Liver (tissue), 9 donors: ENCODE results near the gene ARL4A. TPM values are rescaled to one million over a fixed set of nuclear protein-coding genes. Genes with fewer than 3 reads are reported as not detected.
"Not testable (repeated sequence)": the region's sequence is repeated elsewhere in the genome, so short reads cannot be mapped to it uniquely, and the experiment has no call there.

Experiments
- DNase-seq: peaks from one replicate; pipeline ENCODE4 v3.0.0-alpha.2; 2017; ENCODE audit warnings: low spot score
- H3K27ac ChIP-seq, 2 donors: one replicate each; pipeline ENCODE4 v1.7.0; 2013; ENCODE audit warnings: inconsistent platforms in 2 of 2, low read length in 2 of 2, control low read depth in 1 of 2, low read depth in 1 of 2, mild to moderate bottlenecking in 1 of 2
- H3K27me3 ChIP-seq, 4 donors: one replicate each; pipeline versions ENCODE4 v1.6.1 to v1.7.0; 2013; ENCODE audit warnings: low read length in 3 of 4, inconsistent platforms in 1 of 4, mild to moderate bottlenecking in 1 of 4, moderate library complexity in 1 of 4; ENCODE audit not compliant: control insufficient read depth in 4 of 4, insufficient read depth in 4 of 4
- H3K36me3 ChIP-seq, 4 donors: one replicate each; pipeline versions ENCODE4 v1.6.1 to v1.7.0; 2013; ENCODE audit warnings: low read length in 3 of 4, mild to moderate bottlenecking in 3 of 4, low read depth in 1 of 4, moderate library complexity in 1 of 4; ENCODE audit not compliant: control insufficient read depth in 4 of 4, insufficient read depth in 3 of 4
- H3K4me1 ChIP-seq, 4 donors: one replicate each; pipeline versions ENCODE4 v1.6.1 to v1.7.0; 2013; ENCODE audit warnings: low read length in 3 of 4, mild to moderate bottlenecking in 3 of 4, moderate library complexity in 1 of 4; ENCODE audit not compliant: control insufficient read depth in 4 of 4, insufficient read depth in 4 of 4
- H3K4me3 ChIP-seq, 3 donors: one replicate each; pipeline versions ENCODE4 v1.6.1 to v1.7.0; 2013; ENCODE audit warnings: low read length in 3 of 3, control low read depth in 1 of 3, low read depth in 1 of 3, mild to moderate bottlenecking in 1 of 3
- H3K9ac ChIP-seq, 2 donors: one replicate each; pipeline ENCODE4 v1.7.0; 2013; ENCODE audit warnings: low read length in 2 of 2, mild to moderate bottlenecking in 2 of 2, moderate library complexity in 2 of 2, control low read depth in 1 of 2, low read depth in 1 of 2
- H3K9me3 ChIP-seq, 4 donors: one replicate each; pipeline versions ENCODE4 v1.6.1 to v1.7.0; 2013; ENCODE audit warnings: low read length in 3 of 4; ENCODE audit not compliant: control insufficient read depth in 4 of 4
- CTCF ChIP-seq: fragments of 150-350 bp; IDR thresholded peaks from 2 replicates; pipeline ENCODE4 v1.5.1; 2017; ENCODE audit warnings: improper control_type of control experiment, low read depth, low read length; ENCODE audit not compliant: missing input control
- EGR1 ChIP-seq, 2 donors: IDR thresholded peaks; 2 replicates each; pipeline ENCODE4 v1.6.1; 2016 to 2018; ENCODE audit warnings: antibody characterized with exemption in 2 of 2, low read depth in 2 of 2
- FOXA1 ChIP-seq: IDR thresholded peaks from 2 replicates; pipeline ENCODE4 v1.6.1; 2016; ENCODE audit warnings: antibody characterized with exemption
- FOXA2 ChIP-seq: IDR thresholded peaks from 2 replicates; pipeline ENCODE4 v1.6.1; 2016; ENCODE audit warnings: antibody characterized with exemption
- GABPA ChIP-seq, 2 donors: IDR thresholded peaks in 1 of 2; conservative IDR thresholded peaks in 1 of 2; 2 replicates each; pipeline ENCODE4 v1.6.1; 2016; ENCODE audit warnings: antibody characterized with exemption in 2 of 2, mild to moderate bottlenecking in 1 of 2, moderate library complexity in 1 of 2
- HNF4A ChIP-seq, 2 donors: conservative IDR thresholded peaks; 2 replicates each; pipeline ENCODE4 v1.6.1; 2016; ENCODE audit warnings: antibody characterized with exemption in 2 of 2, mild to moderate bottlenecking in 2 of 2
- HNF4G ChIP-seq: IDR thresholded peaks from 2 replicates; pipeline ENCODE4 v1.6.1; 2016; ENCODE audit warnings: antibody characterized with exemption
- JUND ChIP-seq, 2 donors: IDR thresholded peaks; 2 replicates each; pipeline ENCODE4 v1.6.1; 2016; ENCODE audit warnings: antibody characterized with exemption in 2 of 2
- NR2F2 ChIP-seq: IDR thresholded peaks from 2 replicates; pipeline ENCODE4 v1.6.1; 2016; ENCODE audit warnings: antibody characterized with exemption
- RAD21 ChIP-seq, 2 donors: IDR thresholded peaks; 2 replicates each; pipeline ENCODE4 v1.6.1; 2016; ENCODE audit warnings: antibody characterized with exemption in 2 of 2, mild to moderate bottlenecking in 2 of 2
- RXRA ChIP-seq, 2 donors: IDR thresholded peaks; 2 replicates each; pipeline ENCODE4 v1.6.1; 2017 to 2018; ENCODE audit warnings: antibody characterized with exemption in 2 of 2, mild to moderate bottlenecking in 1 of 2
- SP1 ChIP-seq: IDR thresholded peaks from 2 replicates; pipeline ENCODE4 v1.6.1; 2018; ENCODE audit warnings: antibody characterized with exemption, mild to moderate bottlenecking
- TAF1 ChIP-seq: conservative IDR thresholded peaks from 2 replicates; pipeline ENCODE4 v1.6.1; 2016; ENCODE audit warnings: antibody characterized with exemption, mild to moderate bottlenecking
- YY1 ChIP-seq: IDR thresholded peaks from 2 replicates; pipeline ENCODE4 v1.6.1; 2016; ENCODE audit warnings: antibody characterized with exemption, mild to moderate bottlenecking
- WGBS: extraction: QIAGEN DNeasy Blood & Tissue Kit; methylation state at CpG from one replicate; pipeline ENCODE4 v1.1.7; 2013; 5-methylcytosine and 5-hydroxymethylcytosine counted together
- polyA plus RNA-seq, 2 donors: library from polyadenylated mRNA; stranded (reverse) in 1 of 2; unstranded in 1 of 2; fragments of 200-250 nt in 1 of 2; fragments of >200 nt in 1 of 2; fragmentation: Nextera tagmentation in 1 of 2; extraction: Ambion mirVana in 1 of 2; gene quantifications; one replicate each; pipeline versions ENCODE4 v1.2.1 to v1.2.3, GENCODE V29; 2013 to 2015
- total RNA-seq, 2 donors: library from RNA; depleted of rRNA; stranded (reverse); fragments of >200 nt; gene quantifications; one replicate each; pipeline ENCODE4 v1.2.3, GENCODE V29; 2014
- TF ChIP-seq, protein P1 (sequence below): IDR thresholded peaks from 2 replicates; pipeline ENCODE4 v1.6.1; 2016; ENCODE audit warnings: antibody characterized with exemption
- TF ChIP-seq, protein P2 (sequence below): IDR thresholded peaks from 2 replicates; pipeline ENCODE4 v1.6.1; 2016; ENCODE audit warnings: antibody characterized with exemption, mild to moderate bottlenecking
- TF ChIP-seq, protein P3 (sequence below): IDR thresholded peaks from 2 replicates; pipeline ENCODE4 v1.6.1; 2016; ENCODE audit warnings: antibody characterized with exemption
- donor health status: healthy.
- donor health status: healthy.
- donor health status: healthy.
- donor health status: healthy.
- donor health status: healthy.

Gene ARL4A
- total and polyA plus RNA-seq, 4 donors = 7.5 to 77.3 (median 16.0) TPM

GRCh38 chr7:12643001-12643643 is 44.3 kb upstream of the ARL4A start (continued):
- no peak for TF ChIP-seq EGR1 (IDR thresholded peaks at IDR 0.05; ENCODE audit: low read depth in 2 of 2)
- no peak for TF ChIP-seq HNF4A (conservative IDR thresholded peaks at IDR 0.05)
- no peak for TF ChIP-seq HNF4G
- no peak for TF ChIP-seq FOXA2

- Histone ChIP-seq H3K4me3 (no peak overlapping the region), H3K9ac (no peak overlapping the region)
- 87% methylated on average over 5 of the region's 5 CpGs for WGBS
These were observed 43.8 kb upstream of the ARL4A start for GRCh38 chr7:12643644-12644043.

DNA sequence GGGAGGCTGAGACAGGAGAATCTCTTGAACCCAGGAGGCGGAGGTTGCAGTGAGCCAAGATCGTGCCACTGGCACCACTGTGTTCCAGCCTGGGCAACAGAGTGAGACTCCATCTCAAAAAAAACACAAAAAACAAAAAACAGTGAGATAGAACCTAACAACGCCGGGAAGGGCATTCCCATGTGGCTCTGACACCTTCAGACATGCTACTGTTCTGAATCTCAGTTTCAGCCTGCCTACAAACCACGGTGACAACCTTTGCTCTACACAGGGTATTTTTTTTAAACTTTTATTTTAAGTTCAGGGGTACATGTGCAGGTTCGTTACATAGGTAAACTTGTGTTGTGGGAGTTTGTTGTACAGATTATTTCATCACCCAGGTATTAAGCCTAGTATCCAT is 42.2 kb upstream of the ARL4A start:
- not testable (repeated sequence) for H3K4me3 ChIP-seq, H3K9ac ChIP-seq, H3K27me3 ChIP-seq, H3K9me3 ChIP-seq, H3K27ac ChIP-seq, H3K4me1 ChIP-seq, H3K36me3 ChIP-seq, DNase-seq
- 74% methylated on average over 6 of the region's 6 CpGs for WGBS

More at GRCh38 chr7:12643644-12644043, 43.8 kb upstream of the ARL4A start:
- no peaks in the 10 kb centered on the region for H3K36me3 ChIP-seq
- no peaks in the 10 kb centered on the region for H3K4me1 ChIP-seq
- DNase-seq = no peak
- no peaks in the 10 kb centered on the region for H3K9me3 ChIP-seq
- no peaks in the 10 kb centered on the region for H3K27me3 ChIP-seq
- no peak for TF ChIP-seq SP1
- TF ChIP-seq, protein P1, sequence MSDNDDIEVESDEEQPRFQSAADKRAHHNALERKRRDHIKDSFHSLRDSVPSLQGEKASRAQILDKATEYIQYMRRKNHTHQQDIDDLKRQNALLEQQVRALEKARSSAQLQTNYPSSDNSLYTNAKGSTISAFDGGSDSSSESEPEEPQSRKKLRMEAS = no peak
- no peak for TF ChIP-seq NR2F2
- no peak for TF ChIP-seq JUND (IDR thresholded peaks at IDR 0.05)
- no peak for TF ChIP-seq FOXA2
- TF ChIP-seq FOXA1 = no peak
- TF ChIP-seq CTCF = no peak
- TF ChIP-seq, protein P2, sequence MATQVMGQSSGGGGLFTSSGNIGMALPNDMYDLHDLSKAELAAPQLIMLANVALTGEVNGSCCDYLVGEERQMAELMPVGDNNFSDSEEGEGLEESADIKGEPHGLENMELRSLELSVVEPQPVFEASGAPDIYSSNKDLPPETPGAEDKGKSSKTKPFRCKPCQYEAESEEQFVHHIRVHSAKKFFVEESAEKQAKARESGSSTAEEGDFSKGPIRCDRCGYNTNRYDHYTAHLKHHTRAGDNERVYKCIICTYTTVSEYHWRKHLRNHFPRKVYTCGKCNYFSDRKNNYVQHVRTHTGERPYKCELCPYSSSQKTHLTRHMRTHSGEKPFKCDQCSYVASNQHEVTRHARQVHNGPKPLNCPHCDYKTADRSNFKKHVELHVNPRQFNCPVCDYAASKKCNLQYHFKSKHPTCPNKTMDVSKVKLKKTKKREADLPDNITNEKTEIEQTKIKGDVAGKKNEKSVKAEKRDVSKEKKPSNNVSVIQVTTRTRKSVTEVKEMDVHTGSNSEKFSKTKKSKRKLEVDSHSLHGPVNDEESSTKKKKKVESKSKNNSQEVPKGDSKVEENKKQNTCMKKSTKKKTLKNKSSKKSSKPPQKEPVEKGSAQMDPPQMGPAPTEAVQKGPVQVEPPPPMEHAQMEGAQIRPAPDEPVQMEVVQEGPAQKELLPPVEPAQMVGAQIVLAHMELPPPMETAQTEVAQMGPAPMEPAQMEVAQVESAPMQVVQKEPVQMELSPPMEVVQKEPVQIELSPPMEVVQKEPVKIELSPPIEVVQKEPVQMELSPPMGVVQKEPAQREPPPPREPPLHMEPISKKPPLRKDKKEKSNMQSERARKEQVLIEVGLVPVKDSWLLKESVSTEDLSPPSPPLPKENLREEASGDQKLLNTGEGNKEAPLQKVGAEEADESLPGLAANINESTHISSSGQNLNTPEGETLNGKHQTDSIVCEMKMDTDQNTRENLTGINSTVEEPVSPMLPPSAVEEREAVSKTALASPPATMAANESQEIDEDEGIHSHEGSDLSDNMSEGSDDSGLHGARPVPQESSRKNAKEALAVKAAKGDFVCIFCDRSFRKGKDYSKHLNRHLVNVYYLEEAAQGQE = no peak
- no peak for TF ChIP-seq TAF1
- no peak for TF ChIP-seq EGR1 (IDR thresholded peaks at IDR 0.05; ENCODE audit: low read depth in 2 of 2)
- no peak for TF ChIP-seq GABPA (IDR thresholded peaks at IDR 0.05 in 1 of 2, conservative IDR thresholded peaks at IDR 0.05 in 1 of 2)
- TF ChIP-seq RAD21 (IDR thresholded peaks at IDR 0.05) = no peak
- TF ChIP-seq YY1 = no peak
- TF ChIP-seq RXRA (IDR thresholded peaks at IDR 0.05) = no peak
- TF ChIP-seq HNF4A (conservative IDR thresholded peaks at IDR 0.05) = no peak
- TF ChIP-seq, protein P3, sequence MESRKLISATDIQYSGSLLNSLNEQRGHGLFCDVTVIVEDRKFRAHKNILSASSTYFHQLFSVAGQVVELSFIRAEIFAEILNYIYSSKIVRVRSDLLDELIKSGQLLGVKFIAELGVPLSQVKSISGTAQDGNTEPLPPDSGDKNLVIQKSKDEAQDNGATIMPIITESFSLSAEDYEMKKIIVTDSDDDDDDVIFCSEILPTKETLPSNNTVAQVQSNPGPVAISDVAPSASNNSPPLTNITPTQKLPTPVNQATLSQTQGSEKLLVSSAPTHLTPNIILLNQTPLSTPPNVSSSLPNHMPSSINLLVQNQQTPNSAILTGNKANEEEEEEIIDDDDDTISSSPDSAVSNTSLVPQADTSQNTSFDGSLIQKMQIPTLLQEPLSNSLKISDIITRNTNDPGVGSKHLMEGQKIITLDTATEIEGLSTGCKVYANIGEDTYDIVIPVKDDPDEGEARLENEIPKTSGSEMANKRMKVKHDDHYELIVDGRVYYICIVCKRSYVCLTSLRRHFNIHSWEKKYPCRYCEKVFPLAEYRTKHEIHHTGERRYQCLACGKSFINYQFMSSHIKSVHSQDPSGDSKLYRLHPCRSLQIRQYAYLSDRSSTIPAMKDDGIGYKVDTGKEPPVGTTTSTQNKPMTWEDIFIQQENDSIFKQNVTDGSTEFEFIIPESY = no peak
- no peak overlapping the region for H3K27ac ChIP-seq
